Progenitor cell of endocrine pancreas (in vitro differentiated cells): Measurements from ENCODE around the gene STK32C. TPM values are rescaled to one million over a fixed set of nuclear protein-coding genes. Genes with fewer than 3 reads are reported as not detected.

ENCODE experiments used
- DNase-seq: peaks from one replicate; pipeline ENCODE4 v3.0.0; 2021; ENCODE audit warnings: low spot score; ENCODE audit not compliant: unreplicated experiment
- H3K27ac Mint-ChIP-seq: 2 replicates; pipeline ENCODE4 v1.8.0; 2021; ENCODE audit warnings: mild to moderate bottlenecking, moderate library complexity, mixed read lengths
- H3K27me3 Mint-ChIP-seq: 2 replicates; pipeline ENCODE4 v1.8.0; 2021; ENCODE audit warnings: mixed read lengths
- H3K36me3 Mint-ChIP-seq: 2 replicates; pipeline ENCODE4 v1.8.0; 2022; ENCODE audit warnings: mixed read lengths; ENCODE audit not compliant: insufficient read depth
- H3K4me1 Mint-ChIP-seq: 2 replicates; pipeline ENCODE4 v1.8.0; 2021; ENCODE audit warnings: low read depth, mixed read lengths
- H3K4me3 Mint-ChIP-seq: 2 replicates; pipeline ENCODE4 v1.8.0; 2021; ENCODE audit warnings: low read depth, mild to moderate bottlenecking, moderate library complexity, mixed read lengths
- H3K9me3 Mint-ChIP-seq: 2 replicates; pipeline ENCODE4 v1.8.0; 2021; ENCODE audit warnings: low read depth, mixed read lengths
- CTCF ChIP-seq: fragments of 200-600 bp; sonication (generic); IDR thresholded peaks from one replicate; pipeline ENCODE4 v1.5.0; 2021; ENCODE audit warnings: antibody characterized with exemption, mild to moderate bottlenecking; ENCODE audit not compliant: unreplicated experiment
- total RNA-seq: library from RNA; stranded (reverse); gene quantifications from 2 replicates; pipeline ENCODE4 v1.2.1, GENCODE V29; 2021

Gene STK32C
- total RNA-seq, 1 donor from 2014 or later: 10.0 TPM

GRCh38 chr10:132209130-132209529, 98.6 kb downstream of the STK32C start:
- Mint-ChIP-seq H3K36me3 (peaks cover 5% of the 10 kb centered on the region), H3K9me3 (peaks cover 6% of the 10 kb centered on the region), H3K4me3 (no peak overlapping the region), H3K27me3 (no peaks in the 10 kb centered on the region), H3K27ac (no peak overlapping the region), H3K4me1 (no peaks in the 10 kb centered on the region)
- no peak for TF ChIP-seq CTCF
- no peak for DNase-seq

- DNase-seq: no peak
- H3K27me3 Mint-ChIP-seq: no peaks in the 10 kb centered on the region
- peaks cover 2% of the 10 kb centered on the region for H3K36me3 Mint-ChIP-seq
- peaks cover 2% of the 10 kb centered on the region for H3K9me3 Mint-ChIP-seq
- no peak overlapping the region for H3K27ac Mint-ChIP-seq
- TF ChIP-seq CTCF: no peak
- no peaks in the 10 kb centered on the region for H3K4me1 Mint-ChIP-seq
- no peak overlapping the region for H3K4me3 Mint-ChIP-seq
These were observed 99.2 kb downstream of the STK32C start for GRCh38 chr10:132208462-132209050.

- Mint-ChIP-seq H3K36me3 (no peaks in the 10 kb centered on the region), H3K4me3 (no peak overlapping the region), H3K27me3 (no peaks in the 10 kb centered on the region), H3K4me1 (no peaks in the 10 kb centered on the region), H3K27ac (no peak overlapping the region), H3K9me3 (no peaks in the 10 kb centered on the region)
- DNase-seq: no peak
- TF ChIP-seq CTCF: no peak
These were observed 100.0 kb downstream of the STK32C start for GRCh38 chr10:132207536-132208461.

GRCh38 chr10:132206806-132207535, 100.8 kb downstream of the STK32C start:
- H3K36me3 Mint-ChIP-seq: no peaks in the 10 kb centered on the region
- no peaks in the 10 kb centered on the region for H3K4me1 Mint-ChIP-seq
- peak overlapping the region; percentile 65 for H3K27ac Mint-ChIP-seq
- H3K4me3 Mint-ChIP-seq: no peak overlapping the region
- no peak for DNase-seq
- H3K27me3 Mint-ChIP-seq: no peaks in the 10 kb centered on the region
- no peak for TF ChIP-seq CTCF
- no peaks in the 10 kb centered on the region for H3K9me3 Mint-ChIP-seq

GRCh38 chr10:132206377-132206745, 101.4 kb downstream of the STK32C start:
- H3K4me1 Mint-ChIP-seq: no peaks in the 10 kb centered on the region
- TF ChIP-seq CTCF: no peak
- H3K27me3 Mint-ChIP-seq: no peaks in the 10 kb centered on the region
- H3K4me3 Mint-ChIP-seq: no peak overlapping the region
- no peaks in the 10 kb centered on the region for H3K9me3 Mint-ChIP-seq
- no peak overlapping the region for H3K27ac Mint-ChIP-seq
- DNase-seq: no peak
- no peaks in the 10 kb centered on the region for H3K36me3 Mint-ChIP-seq
